Measurements from ENCODE around the gene CCNB2.
"Not testable (repeated sequence)": the region's sequence is repeated elsewhere in the genome, so short reads cannot be mapped to it uniquely, and the experiment has no call there.

The CCNB2 gene

DNA sequence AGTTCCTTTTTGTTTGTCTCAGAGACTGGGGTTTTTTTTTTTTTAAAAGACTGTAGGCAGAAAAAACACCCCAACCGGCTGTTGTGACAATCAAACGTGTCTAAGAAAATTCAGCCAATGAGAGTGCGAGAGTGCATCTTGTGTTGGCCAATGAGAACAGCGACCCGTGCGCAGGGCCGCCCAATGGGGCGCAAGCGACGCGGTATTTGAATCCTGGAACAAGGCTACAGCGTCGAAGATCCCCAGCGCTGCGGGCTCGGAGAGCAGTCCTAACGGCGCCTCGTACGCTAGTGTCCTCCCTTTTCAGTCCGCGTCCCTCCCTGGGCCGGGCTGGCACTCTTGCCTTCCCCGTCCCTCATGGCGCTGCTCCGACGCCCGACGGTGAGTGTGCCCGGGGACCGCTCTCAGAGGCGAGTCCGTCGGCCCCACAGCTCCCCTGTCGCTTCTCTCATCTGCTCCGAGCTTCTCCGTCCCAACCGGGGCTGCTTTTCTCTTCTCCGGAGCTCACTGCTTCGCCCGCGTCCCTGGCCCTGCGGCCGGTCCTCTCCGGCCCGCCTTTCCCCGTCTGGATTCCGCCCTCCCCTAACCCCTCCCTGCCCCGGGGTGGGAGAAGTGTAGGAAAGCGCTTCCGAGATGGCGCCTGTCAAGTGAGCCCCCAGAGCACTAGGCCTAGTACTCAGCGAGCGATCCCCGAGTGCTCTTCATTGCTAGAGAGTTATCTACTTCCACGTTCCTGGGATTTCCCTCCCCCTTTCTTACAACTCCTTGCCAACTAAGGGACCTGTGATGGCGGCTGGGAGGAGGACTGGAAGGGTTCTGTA is at the start of gene CCNB2:
CCNB2 (plus strand) TSS at position 235 of the 821 bp plus-strand sequence; CDS start at position 358, 123 bp downstream.
- DNase-seq = peak; percentile 57

GRCh38 chr15:59059076-59059597 is 45.8 kb upstream of the CCNB2 start:
- no peak for DNase-seq

DNA sequence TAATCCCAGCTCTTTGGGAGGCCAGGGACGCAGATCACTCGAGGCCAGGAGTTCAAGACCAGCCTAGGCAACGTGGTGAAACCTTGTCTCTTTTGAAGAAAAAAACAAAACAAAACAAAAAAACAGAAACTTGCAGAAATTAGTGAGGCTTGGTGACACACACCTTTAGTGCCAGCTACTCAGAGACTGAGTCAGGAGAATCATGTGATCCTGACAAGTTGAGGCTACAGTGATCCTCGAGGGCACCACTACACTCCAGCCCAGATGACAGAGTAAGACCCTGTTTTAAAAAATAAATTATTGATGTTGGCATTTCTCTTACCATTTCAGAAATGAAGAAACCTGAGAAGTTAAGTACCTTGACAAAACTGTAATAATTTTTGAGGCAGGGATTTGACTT is 44.6 kb upstream of the CCNB2 start:
- no peak for DNase-seq

DNA sequence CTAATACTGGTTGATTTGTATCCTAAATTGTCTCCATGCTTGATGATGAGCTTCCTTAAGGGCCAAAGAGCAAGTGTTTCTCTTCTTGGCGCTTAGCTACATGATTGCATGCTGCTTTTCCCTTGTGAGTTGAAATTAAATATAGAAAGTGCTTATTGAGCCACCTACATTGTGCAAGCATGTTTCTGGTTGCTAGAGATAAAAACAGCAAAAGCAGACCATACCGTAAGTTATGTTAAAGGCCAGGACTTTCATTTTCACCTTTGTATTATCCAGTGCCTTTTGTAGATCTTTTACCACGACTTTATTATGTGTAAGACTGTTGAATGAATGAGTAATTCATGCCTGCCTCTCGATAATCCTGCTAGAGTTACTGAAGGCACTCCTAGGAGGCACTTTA is 41.9 kb upstream of the CCNB2 start:
- no peak for DNase-seq

GRCh38 chr15:59069430-59069829 is 35.5 kb upstream of the CCNB2 start:
- no peak for DNase-seq

DNA sequence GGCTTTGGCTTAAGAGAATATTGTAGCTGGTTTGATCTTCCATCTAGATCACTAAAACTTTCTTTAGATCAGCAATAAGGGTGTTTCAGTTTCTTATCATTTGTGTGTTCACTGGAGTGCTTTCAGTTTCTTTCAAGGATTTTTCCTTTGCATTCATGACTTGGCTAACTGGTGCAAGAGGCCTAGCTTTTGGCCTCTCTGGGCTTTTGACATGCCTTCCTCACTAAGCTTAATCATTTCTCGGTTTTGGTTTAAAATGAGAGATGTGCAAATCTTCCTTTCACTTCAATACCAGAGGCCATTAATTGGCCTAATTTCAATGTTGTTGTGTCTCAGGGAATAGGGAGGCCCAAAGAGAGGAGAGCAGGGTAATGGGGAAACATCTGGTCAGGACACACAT is 30.3 kb upstream of the CCNB2 start:
- DNase-seq = no peak

GRCh38 chr15:59087731-59088130 is 17.2 kb upstream of the CCNB2 start:
- DNase-seq = no peak

- no peak for DNase-seq
These were observed 10.9 kb upstream of the CCNB2 start for GRCh38 chr15:59094077-59094476.

GRCh38 chr15:59096429-59096828 is 8.5 kb upstream of the CCNB2 start:
- no peak for DNase-seq

DNA sequence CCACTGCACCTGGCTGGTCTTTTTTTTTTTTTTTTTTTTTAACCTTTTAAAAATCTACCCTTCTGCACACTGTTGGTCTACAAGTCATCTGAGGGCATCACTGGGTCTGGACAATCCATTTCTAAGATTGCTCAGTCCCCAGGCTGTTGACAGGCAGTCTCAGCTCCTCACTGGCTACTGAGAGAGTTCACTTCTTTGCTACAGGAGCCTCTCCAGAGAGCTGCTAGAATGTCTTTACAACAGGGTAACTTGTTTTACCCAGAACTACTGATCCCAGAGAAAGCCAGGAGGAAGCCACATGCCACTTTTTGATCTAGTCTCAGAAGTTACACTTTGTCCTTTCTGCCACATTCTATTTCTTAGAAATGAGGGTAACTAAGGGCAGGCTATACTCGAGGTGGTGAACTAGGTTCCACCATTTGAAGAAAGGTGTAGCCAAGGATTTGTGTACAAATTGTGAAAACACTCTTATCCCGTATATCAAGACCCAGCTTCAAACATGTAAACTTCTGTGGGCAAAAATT is 5.7 kb upstream of the CCNB2 start:
- no peak for DNase-seq

DNA sequence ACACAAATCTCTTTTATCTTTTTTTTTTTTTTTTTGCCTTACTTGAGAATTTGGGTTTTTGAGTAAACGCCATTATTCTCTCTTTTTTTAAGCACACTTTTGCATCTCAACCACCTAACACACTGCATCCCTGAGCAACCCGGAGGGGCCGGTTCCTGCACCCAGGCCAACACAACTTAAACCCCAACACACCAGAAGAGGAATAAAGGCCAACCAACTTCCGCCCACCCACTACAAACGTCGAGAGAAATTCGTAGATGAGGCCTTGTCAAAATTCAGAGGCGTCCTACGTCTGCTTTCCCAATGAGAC is 389 bp upstream of the CCNB2 start:
- DNase-seq = no peak

- DNase-seq = no peak
These were observed 908 bp downstream of the CCNB2 start for GRCh38 chr15:59105854-59106253.

- no peak for DNase-seq
These were observed 6.3 kb downstream of the CCNB2 start for GRCh38 chr15:59111251-59111650.

DNA sequence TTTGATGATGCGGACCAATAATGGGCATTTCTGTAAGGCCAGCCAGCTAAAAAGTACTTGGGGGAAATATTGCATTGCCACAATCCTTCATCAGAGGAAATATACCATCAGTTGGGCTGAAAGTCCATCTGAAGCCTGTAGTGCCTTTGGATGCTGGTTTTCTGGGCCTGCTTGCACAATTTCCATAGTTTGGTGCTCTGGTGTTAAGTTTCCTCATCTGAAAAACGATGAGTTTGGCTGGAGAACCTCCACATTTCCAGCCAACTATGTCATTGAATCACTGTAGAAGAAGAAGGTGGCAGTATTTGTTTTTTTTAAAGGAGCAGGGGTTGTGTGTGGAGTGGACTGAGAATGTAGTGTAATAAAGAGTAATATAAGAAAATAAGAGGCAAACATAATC is 10.1 kb downstream of the CCNB2 start:
- DNase-seq = no peak

GRCh38 chr15:59116141-59116540 is 11.2 kb downstream of the CCNB2 start:
- no peak for DNase-seq

DNA sequence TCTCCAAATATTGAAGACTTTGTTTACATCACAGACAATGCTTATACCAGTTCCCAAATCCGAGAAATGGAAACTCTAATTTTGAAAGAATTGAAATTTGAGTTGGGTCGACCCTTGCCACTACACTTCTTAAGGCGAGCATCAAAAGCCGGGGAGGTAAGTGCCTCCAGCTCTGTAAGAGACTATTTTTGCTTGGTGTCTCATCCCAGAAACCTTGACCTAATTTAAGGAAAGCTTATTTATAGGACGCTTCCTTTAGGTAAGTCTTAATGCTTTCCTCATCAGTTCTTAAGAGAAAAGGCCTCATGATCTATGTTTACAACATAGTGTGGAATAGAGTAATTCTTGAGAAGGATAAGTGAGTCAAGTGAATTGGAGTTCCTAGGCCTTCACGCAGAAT is 11.8 kb downstream of the CCNB2 start:
- DNase-seq = no peak

- no peak for DNase-seq
These were observed 14.7 kb downstream of the CCNB2 start for GRCh38 chr15:59119625-59120024.

DNA sequence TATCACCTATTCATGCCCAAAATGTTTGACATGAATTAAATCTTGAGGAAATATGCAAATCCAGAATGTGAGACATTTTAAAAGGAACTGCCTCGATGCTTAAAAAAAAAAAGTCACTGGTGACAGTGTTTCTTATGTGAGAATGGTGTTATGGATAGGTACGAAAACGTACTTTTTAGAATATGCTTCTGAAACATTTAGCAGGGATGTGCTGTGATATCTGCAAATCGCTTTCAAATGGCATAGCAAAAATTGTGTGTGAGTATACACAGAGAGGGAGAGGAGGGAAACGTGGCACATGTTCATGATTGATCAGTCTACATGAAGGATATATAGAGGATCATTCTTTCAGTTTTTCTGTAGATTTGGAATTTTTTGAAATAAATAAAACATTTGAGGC is 16.0 kb downstream of the CCNB2 start:
- no peak for DNase-seq

- no peak for DNase-seq
These were observed 19.3 kb downstream of the CCNB2 start for GRCh38 chr15:59124261-59124660.

DNA sequence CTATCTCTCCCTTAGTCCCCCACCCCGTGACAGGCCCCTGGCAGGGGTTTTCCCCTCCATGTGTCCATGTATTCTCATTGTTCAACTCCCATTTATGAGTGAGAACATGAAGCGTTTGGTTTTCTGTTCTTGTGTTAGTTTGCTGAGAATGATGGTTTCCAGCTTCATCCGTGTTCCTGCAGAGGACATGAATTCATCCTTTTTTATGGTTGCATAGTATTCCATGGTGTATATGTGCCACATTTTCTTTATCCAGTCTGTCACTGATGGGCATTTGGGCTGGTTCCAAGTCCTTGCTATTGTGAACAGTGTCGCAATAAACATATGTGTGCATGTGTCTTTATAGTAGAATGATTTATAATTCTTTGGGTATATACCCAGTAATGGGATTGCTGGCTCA is 20.7 kb downstream of the CCNB2 start:
- not testable (repeated sequence) for DNase-seq

- not testable (repeated sequence) for DNase-seq
These were observed 22.3 kb downstream of the CCNB2 start for GRCh38 chr15:59127255-59127654.

DNA sequence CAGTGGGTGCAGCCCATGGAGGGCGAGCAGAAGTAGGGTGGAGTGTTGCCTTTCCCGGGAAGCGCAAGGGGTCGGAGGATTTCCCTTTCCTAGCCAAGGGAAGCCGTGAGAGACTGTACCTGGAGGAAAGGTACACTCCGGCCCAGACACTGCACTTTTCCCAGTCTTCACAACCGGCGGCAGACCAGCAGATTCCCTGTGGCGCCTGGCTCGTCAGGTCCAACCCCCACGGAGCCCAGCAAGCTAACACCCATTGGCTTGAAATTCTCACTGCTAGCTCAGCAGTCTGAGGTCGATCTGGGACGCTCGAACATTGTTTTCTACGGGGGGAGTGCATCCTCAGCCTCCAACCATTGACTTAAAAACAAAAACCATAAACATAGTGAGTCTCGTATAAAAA is 26.5 kb downstream of the CCNB2 start:
- DNase-seq = no peak

DNA sequence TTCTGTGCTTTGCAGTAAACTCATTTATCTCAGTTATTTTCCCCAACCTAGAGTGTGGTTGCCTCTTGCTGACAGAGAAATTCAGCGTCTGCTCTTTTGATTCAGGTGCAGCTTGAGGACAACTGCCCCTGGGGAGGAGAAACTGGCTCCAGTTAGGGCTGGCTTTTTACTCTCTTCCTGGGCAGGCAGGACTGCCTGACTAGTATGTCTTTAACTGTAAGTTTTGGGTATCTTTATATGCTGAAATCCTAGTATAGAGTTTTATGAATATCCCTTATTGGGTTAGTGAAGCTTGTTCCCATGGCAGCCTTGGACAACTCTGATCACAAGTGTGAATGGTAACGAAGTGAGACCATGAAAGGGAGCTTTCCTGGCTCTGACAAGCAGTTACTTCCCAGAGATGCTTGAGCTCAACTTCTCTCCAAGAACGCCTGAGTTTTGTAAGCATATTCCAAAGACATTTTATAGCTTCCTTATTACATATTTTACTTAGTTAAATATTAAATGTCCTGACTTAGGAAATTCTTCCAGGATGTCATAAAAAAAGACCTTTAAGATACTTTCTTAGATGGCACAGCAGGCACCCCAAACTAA is 27.1 kb downstream of the CCNB2 start:
- no peak for DNase-seq

DNA sequence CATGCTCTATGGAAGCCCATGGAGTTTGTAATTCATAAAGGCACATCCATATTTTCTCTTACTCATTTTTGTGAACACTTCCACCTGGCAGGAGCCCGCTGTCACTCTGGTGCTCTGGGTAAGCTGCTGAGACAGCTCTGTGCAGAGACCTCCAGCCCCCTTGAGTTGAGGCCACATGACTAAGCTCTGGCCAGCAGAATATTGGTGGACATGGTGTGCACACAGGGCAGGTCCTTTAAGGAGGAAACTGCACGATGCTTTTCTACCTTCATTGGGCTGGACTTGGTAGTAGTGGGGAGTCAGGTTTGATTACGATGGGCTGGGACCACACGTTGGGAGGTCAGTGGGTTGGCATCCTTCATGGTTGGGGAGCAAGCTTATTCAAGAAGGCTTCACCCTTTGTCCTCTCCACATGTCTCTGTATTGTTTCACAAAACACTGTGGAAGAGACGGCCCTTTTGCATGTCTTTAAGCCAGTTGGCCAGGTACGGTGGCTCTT is 29.0 kb downstream of the CCNB2 start:
- DNase-seq = no peak
